ENCODE measurements around the gene CHST14. TPM values are rescaled to one million over a fixed set of nuclear protein-coding genes. Genes with fewer than 3 reads are reported as not detected.

The CHST14 gene
- total RNA-seq, 4 donors from 2014 or later: 0.83 to 3.5 (median 2.6) TPM

- Histone ChIP-seq H3K9me3 (no peaks in the 10 kb centered on the region), H3K4me3 (no peak overlapping the region), H3K36me3 (no peaks in the 10 kb centered on the region), H3K27me3 (no peaks in the 10 kb centered on the region), H3K27ac (no peak overlapping the region), H3K4me1 (no peaks in the 10 kb centered on the region)
- no peak for TF ChIP-seq CTCF (IDR thresholded peaks at IDR 0.05)
- no peak for TF ChIP-seq POLR2A (IDR thresholded peaks at IDR 0.05)
- no peak for DNase-seq
Observed at GRCh38 chr15:40495516-40495915, 24.7 kb downstream of the CHST14 start.

GRCh38 chr15:40498418-40498817 is 27.6 kb downstream of the CHST14 start:
- no peak for TF ChIP-seq POLR2A (IDR thresholded peaks at IDR 0.05)
- no peak for TF ChIP-seq CTCF (IDR thresholded peaks at IDR 0.05)
- H3K36me3 ChIP-seq: no peaks in the 10 kb centered on the region
- no peak overlapping the region for H3K27ac ChIP-seq
- H3K4me1 ChIP-seq: no peaks in the 10 kb centered on the region
- DNase-seq: no peak
- H3K4me3 ChIP-seq: no peak overlapping the region
- H3K27me3 ChIP-seq: no peaks in the 10 kb centered on the region
- H3K9me3 ChIP-seq: no peaks in the 10 kb centered on the region

GRCh38 chr15:40498891-40499290 is 28.1 kb downstream of the CHST14 start:
- DNase-seq: no peak
- Histone ChIP-seq H3K36me3 (no peaks in the 10 kb centered on the region), H3K27ac (no peak overlapping the region), H3K27me3 (no peaks in the 10 kb centered on the region), H3K9me3 (no peaks in the 10 kb centered on the region), H3K4me1 (no peaks in the 10 kb centered on the region), H3K4me3 (no peak overlapping the region)
- no peak for TF ChIP-seq POLR2A (IDR thresholded peaks at IDR 0.05)
- TF ChIP-seq CTCF (IDR thresholded peaks at IDR 0.05): no peak

GRCh38 chr15:40499931-40500330 is 29.1 kb downstream of the CHST14 start:
- DNase-seq: no peak
- TF ChIP-seq POLR2A (IDR thresholded peaks at IDR 0.05) (no peak), CTCF (IDR thresholded peaks at IDR 0.05) (no peak)
- no peaks in the 10 kb centered on the region for H3K4me1 ChIP-seq
- H3K27me3 ChIP-seq: no peaks in the 10 kb centered on the region
- H3K36me3 ChIP-seq: no peaks in the 10 kb centered on the region
- H3K9me3 ChIP-seq: no peaks in the 10 kb centered on the region
- no peak overlapping the region for H3K4me3 ChIP-seq
- no peak overlapping the region for H3K27ac ChIP-seq

GRCh38 chr15:40500568-40501330 is 30.0 kb downstream of the CHST14 start:
- TF ChIP-seq POLR2A (IDR thresholded peaks at IDR 0.05) (no peak), CTCF (IDR thresholded peaks at IDR 0.05) (no peak)
- H3K4me1 ChIP-seq: no peaks in the 10 kb centered on the region
- no peak for DNase-seq
- no peak overlapping the region for H3K4me3 ChIP-seq
- no peak overlapping the region for H3K27ac ChIP-seq
- H3K27me3 ChIP-seq: no peaks in the 10 kb centered on the region
- H3K9me3 ChIP-seq: no peaks in the 10 kb centered on the region
- H3K36me3 ChIP-seq: no peaks in the 10 kb centered on the region
